SU-DHL-6 (cell line): ENCODE results near the gene KLHDC8A.

ENCODE experiments used
- CTCF ChIP-seq: fragments of 200-600 bp; sonication (generic); IDR thresholded peaks from one replicate; pipeline ENCODE4 v1.5.1; 2017; ENCODE audit warnings: antibody characterized with exemption, mild to moderate bottlenecking, low read length, moderate library complexity; ENCODE audit not compliant: insufficient read depth, poor library complexity, severe bottlenecking
- EZH2phosphoT487 ChIP-seq: fragments of 200-600 bp; sonication (generic), shearing (Covaris generic); conservative IDR thresholded peaks from 2 replicates; pipeline ENCODE4 v1.6.1; 2018; ENCODE audit warnings: mild to moderate bottlenecking, antibody characterized with exemption, low read length, moderate library complexity, mixed read lengths

GRCh38 chr1:205319081-205320018 is 37.4 kb downstream of the KLHDC8A start:
- TF ChIP-seq CTCF (no peak), EZH2phosphoT487 (no peak)
